ENCODE data around the gene RIMBP2.

DNA sequence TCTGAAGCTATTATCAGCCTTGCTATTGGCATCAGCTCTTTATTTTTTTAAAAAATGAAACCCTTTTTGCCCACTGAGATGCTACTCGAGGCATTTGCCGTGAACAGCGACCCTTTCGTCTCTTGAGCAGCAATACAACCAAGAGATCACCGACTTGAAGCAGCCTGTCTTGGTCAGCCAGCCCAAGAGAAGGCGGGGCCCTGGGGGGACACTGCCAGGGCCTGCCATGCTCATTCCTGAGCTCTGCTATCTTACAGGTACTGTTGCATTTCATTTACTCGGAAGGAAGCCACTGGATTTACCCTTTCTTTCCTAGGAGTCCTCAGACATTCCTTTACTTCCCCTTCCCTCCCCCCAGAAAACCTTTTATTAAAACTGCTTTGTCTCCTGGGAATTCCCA, 361.7 kb downstream of the RIMBP2 start:
- TF ChIP-seq, protein P1, sequence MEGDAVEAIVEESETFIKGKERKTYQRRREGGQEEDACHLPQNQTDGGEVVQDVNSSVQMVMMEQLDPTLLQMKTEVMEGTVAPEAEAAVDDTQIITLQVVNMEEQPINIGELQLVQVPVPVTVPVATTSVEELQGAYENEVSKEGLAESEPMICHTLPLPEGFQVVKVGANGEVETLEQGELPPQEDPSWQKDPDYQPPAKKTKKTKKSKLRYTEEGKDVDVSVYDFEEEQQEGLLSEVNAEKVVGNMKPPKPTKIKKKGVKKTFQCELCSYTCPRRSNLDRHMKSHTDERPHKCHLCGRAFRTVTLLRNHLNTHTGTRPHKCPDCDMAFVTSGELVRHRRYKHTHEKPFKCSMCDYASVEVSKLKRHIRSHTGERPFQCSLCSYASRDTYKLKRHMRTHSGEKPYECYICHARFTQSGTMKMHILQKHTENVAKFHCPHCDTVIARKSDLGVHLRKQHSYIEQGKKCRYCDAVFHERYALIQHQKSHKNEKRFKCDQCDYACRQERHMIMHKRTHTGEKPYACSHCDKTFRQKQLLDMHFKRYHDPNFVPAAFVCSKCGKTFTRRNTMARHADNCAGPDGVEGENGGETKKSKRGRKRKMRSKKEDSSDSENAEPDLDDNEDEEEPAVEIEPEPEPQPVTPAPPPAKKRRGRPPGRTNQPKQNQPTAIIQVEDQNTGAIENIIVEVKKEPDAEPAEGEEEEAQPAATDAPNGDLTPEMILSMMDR (IDR thresholded peaks at IDR 0.05), result no peak
- TF ChIP-seq POLR2A (IDR thresholded peaks at IDR 0.05), result no peak

Measured in lower leg skin (tissue), 3 donors.